Liver (tissue), 3 donors: ENCODE results near the gene HCFC1R1.

Experiments used
- CTCF ChIP-seq: fragments of 150-350 bp; IDR thresholded peaks from 2 replicates; pipeline ENCODE4 v1.5.1; 2017; ENCODE audit warnings: improper control_type of control experiment, low read depth, low read length; ENCODE audit not compliant: missing input control
- EGR1 ChIP-seq, 2 donors: IDR thresholded peaks; 2 replicates each; pipeline ENCODE4 v1.6.1; 2016 to 2018; ENCODE audit warnings: antibody characterized with exemption in 2 of 2, low read depth in 2 of 2
- FOXA1 ChIP-seq: IDR thresholded peaks from 2 replicates; pipeline ENCODE4 v1.6.1; 2016; ENCODE audit warnings: antibody characterized with exemption
- MAX ChIP-seq: IDR thresholded peaks from 2 replicates; pipeline ENCODE4 v1.6.1; 2016; ENCODE audit warnings: antibody characterized with exemption
- RAD21 ChIP-seq, 2 donors: IDR thresholded peaks; 2 replicates each; pipeline ENCODE4 v1.6.1; 2016; ENCODE audit warnings: antibody characterized with exemption in 2 of 2, mild to moderate bottlenecking in 2 of 2
- REST ChIP-seq: IDR thresholded peaks from 2 replicates; pipeline ENCODE4 v1.6.1; 2016; ENCODE audit warnings: antibody characterized with exemption, mild to moderate bottlenecking
- SP1 ChIP-seq: IDR thresholded peaks from 2 replicates; pipeline ENCODE4 v1.6.1; 2018; ENCODE audit warnings: antibody characterized with exemption, mild to moderate bottlenecking
- TAF1 ChIP-seq: conservative IDR thresholded peaks from 2 replicates; pipeline ENCODE4 v1.6.1; 2016; ENCODE audit warnings: antibody characterized with exemption, mild to moderate bottlenecking
- YY1 ChIP-seq: IDR thresholded peaks from 2 replicates; pipeline ENCODE4 v1.6.1; 2016; ENCODE audit warnings: antibody characterized with exemption, mild to moderate bottlenecking
- ZBTB33 ChIP-seq: IDR thresholded peaks from 2 replicates; pipeline ENCODE4 v1.6.1; 2016; ENCODE audit warnings: antibody characterized with exemption
- donor health status: healthy.
- donor health status: healthy.

- TF ChIP-seq CTCF = no peak
- TF ChIP-seq TAF1 = no peak
- no peak for TF ChIP-seq ZBTB33
- TF ChIP-seq YY1 = no peak
- TF ChIP-seq FOXA1 = no peak
- TF ChIP-seq SP1 = no peak
- no peak for TF ChIP-seq EGR1 (IDR thresholded peaks at IDR 0.05; ENCODE audit: low read depth in 2 of 2)
- no peak for TF ChIP-seq RAD21 (IDR thresholded peaks at IDR 0.05)
- TF ChIP-seq MAX = no peak
- TF ChIP-seq REST = no peak
Observed at GRCh38 chr16:3057181-3058138, 33.7 kb upstream of the HCFC1R1 start.
